A549 (cell line): ENCODE measurements around the gene SLC39A3.

Experiments
- BHLHE40 ChIP-seq: IDR thresholded peaks from 2 replicates; pipeline ENCODE4 v1.6.1; 2012; ENCODE audit warnings: low read depth, low read length, inconsistent platforms
- CTCF ChIP-seq: fragments of >200 bp; sonication (Bioruptor Twin); formaldehyde crosslinking; IDR thresholded peaks from 3 replicates; pipeline ENCODE4 v1.5.1; 2016
- SREBF2 ChIP-seq: fragments of 450-650 bp; IDR thresholded peaks from 2 replicates; pipeline ENCODE4 v1.6.1; 2014; ENCODE audit warnings: mild to moderate bottlenecking, moderate library complexity

- TF ChIP-seq BHLHE40 (no peak), SREBF2 (no peak), CTCF (no peak)
These were observed 27.0 kb upstream of the SLC39A3 start for GRCh38 chr19:2766594-2767372.
